ENCODE measurements around the gene EPS8.

GRCh38 chr12:15648558-15648957 is 140.6 kb downstream of the EPS8 start:
- TF ChIP-seq CTCF (IDR thresholded peaks at IDR 0.05) = no peak
- no peak for TF ChIP-seq EZH2 (IDR thresholded peaks at IDR 0.05; ENCODE audit: borderline replicate concordance, insufficient read depth, low read depth, low read length, poor library complexity, severe bottlenecking)
